OCI-LY1 (cell line): ENCODE results near the gene ZBTB7C.

Experiments used
- CTCF ChIP-seq: fragments of 200-600 bp; sonication (generic), shearing (Covaris generic); IDR thresholded peaks from 2 replicates; pipeline ENCODE4 v1.5.1; 2017; ENCODE audit warnings: mild to moderate bottlenecking, antibody characterized with exemption, low read length, moderate library complexity, mixed read lengths
- EZH2 ChIP-seq: fragments of 200-600 bp; sonication (generic), shearing (Covaris generic); IDR thresholded peaks from 2 replicates; pipeline ENCODE4 v1.8.0; 2017; ENCODE audit warnings: borderline replicate concordance, mixed run types, mild to moderate bottlenecking, antibody characterized with exemption, low read length, moderate library complexity, mixed read lengths

- TF ChIP-seq CTCF (no peak), EZH2 (no peak)
Measured at GRCh38 chr18:48159816-48160215, 249.4 kb downstream of the ZBTB7C start.
